B cell (primary cell): ENCODE measurements around the gene KLHL41. TPM values are rescaled to one million over a fixed set of nuclear protein-coding genes. Genes with fewer than 3 reads are reported as not detected.

Experiments used
- ATAC-seq: fragments of 200-7000 bp; cut with Tn5 transposase; one replicate; pipeline ENCODE4 v1.10.0; 2021; ENCODE audit warnings: low read depth, mild to moderate bottlenecking, moderate number of reproducible peaks, moderate library complexity
- CTCF ChIA-PET: fragments of 350-600 bp; sonication (Branson Sonifier 250); formaldehyde crosslinking; loops from one replicate; lab custom pipeline; 2021; ENCODE audit warnings: antibody characterized with exemption, inconsistent platforms; lab: Charles Lee
- POLR2A ChIA-PET: fragments of 350-600 bp; sonication (Branson Sonifier 250); formaldehyde crosslinking; loops from one replicate; lab custom pipeline; 2021; ENCODE audit warnings: antibody characterized with exemption; lab: Charles Lee
- DNase-seq: peaks from one replicate; pipeline ENCODE4 v3.0.0; 2013
- H2AFZ ChIP-seq: 2 replicates; pipeline ENCODE4 v1.6.1; 2012; ENCODE audit warnings: mild to moderate bottlenecking, low read depth, low read length; ENCODE audit not compliant: insufficient read depth, poor library complexity, severe bottlenecking
- H3K27ac ChIP-seq, 2 donors: 1 replicate in 1 of 2; 2 replicates in 1 of 2; pipeline ENCODE4 v1.5.1; 2012 to 2013; ENCODE audit warnings: low read length in 2 of 2, mild to moderate bottlenecking in 2 of 2, moderate library complexity in 1 of 2
- H3K27me3 ChIP-seq, 4 experiments: fragments of 200-600 bp in 1 of 4; sonication (generic) in 1 of 4; replicated peaks in 1 of 4; 1 replicate in 2 of 4; 2 replicates in 2 of 4; pipeline versions ENCODE4 v1.6.1 to v1.7.0; 2013 to 2016; ENCODE audit warnings: low read length in 3 of 4, mild to moderate bottlenecking in 2 of 4, mixed read lengths in 1 of 4, moderate library complexity in 1 of 4; ENCODE audit not compliant: insufficient read depth in 4 of 4, control insufficient read depth in 3 of 4; ENCODE audit errors: control extremely low read depth in 1 of 4
- H3K36me3 ChIP-seq, 2 experiments: replicated peaks in 1 of 2; 1 replicate in 1 of 2; 2 replicates in 1 of 2; pipeline versions ENCODE4 v1.6.1 to v1.7.1; 2013; ENCODE audit warnings: low read length in 1 of 2; ENCODE audit not compliant: insufficient read depth in 2 of 2, control insufficient read depth in 1 of 2; ENCODE audit errors: control extremely low read depth in 1 of 2, extremely low read depth in 1 of 2
- H3K4me1 ChIP-seq, 2 donors: fragments of 200-600 bp in 1 of 2; sonication (generic) in 1 of 2; 1 replicate in 1 of 2; 2 replicates in 1 of 2; pipeline versions ENCODE4 v1.5.1 to v1.6.1; 2013 to 2017; ENCODE audit warnings: low read length in 2 of 2; ENCODE audit not compliant: control insufficient read depth in 2 of 2, insufficient read depth in 2 of 2
- H3K4me2 ChIP-seq: replicated peaks from 2 replicates; pipeline ENCODE3; 2012; ENCODE audit warnings: mild to moderate bottlenecking, low read depth, low read length; ENCODE audit not compliant: poor library complexity, severe bottlenecking
- H3K4me3 ChIP-seq, 5 experiments: fragments of 200-600 bp in 1 of 5; sonication (generic) in 1 of 5; 1 replicate in 3 of 5; 2 replicates in 2 of 5; pipeline versions ENCODE4 v1.5.1 to v1.7.0; 2011 to 2016; ENCODE audit warnings: low read length in 4 of 5, mild to moderate bottlenecking in 4 of 5, low read depth in 2 of 5, control low read depth in 1 of 5, moderate library complexity in 1 of 5; ENCODE audit not compliant: insufficient read depth in 1 of 5; ENCODE audit errors: control extremely low read depth in 1 of 5, extremely low read depth in 1 of 5
- H3K79me2 ChIP-seq: fragments of 200-600 bp; sonication (generic); one replicate; pipeline ENCODE4 v1.6.0; 2016; ENCODE audit warnings: low read length; ENCODE audit not compliant: control insufficient read depth, insufficient read depth
- H3K9ac ChIP-seq: fragments of 200-600 bp; sonication (generic); 2 replicates; pipeline ENCODE4 v1.6.1; 2017; ENCODE audit warnings: mild to moderate bottlenecking, low read length, moderate library complexity
- H3K9me3 ChIP-seq, 3 donors: one replicate each; pipeline versions ENCODE4 v1.6.1 to v1.7.1; 2013; ENCODE audit warnings: low read length in 2 of 3; ENCODE audit not compliant: control insufficient read depth in 2 of 3, insufficient read depth in 1 of 3; ENCODE audit errors: control extremely low read depth in 1 of 3
- H4K20me1 ChIP-seq: 2 replicates; pipeline ENCODE4 v1.6.0; 2012; ENCODE audit warnings: mild to moderate bottlenecking, low read length; ENCODE audit not compliant: insufficient read depth, control insufficient read depth, poor library complexity, severe bottlenecking
- H3K27ac Mint-ChIP-seq: one replicate; pipeline ENCODE4 v1.8.0; 2021; ENCODE audit warnings: mixed read lengths
- H3K27me3 Mint-ChIP-seq: one replicate; pipeline ENCODE4 v1.8.0; 2021; ENCODE audit warnings: mixed read lengths
- H3K4me1 Mint-ChIP-seq: one replicate; pipeline ENCODE4 v1.8.0; 2021; ENCODE audit warnings: mixed read lengths
- H3K4me3 Mint-ChIP-seq: one replicate; pipeline ENCODE4 v1.8.0; 2021; ENCODE audit warnings: mixed read lengths
- H3K9me3 Mint-ChIP-seq: one replicate; pipeline ENCODE4 v1.8.0; 2022; ENCODE audit warnings: mixed read lengths; ENCODE audit not compliant: insufficient read depth
- EZH2 ChIP-seq: IDR thresholded peaks from 2 replicates; pipeline ENCODE4 v1.6.1; 2012; ENCODE audit warnings: borderline replicate concordance, low read depth, mild to moderate bottlenecking, moderate library complexity, low read length; ENCODE audit not compliant: insufficient read depth, poor library complexity, severe bottlenecking
- WGBS: methylation state at CpG from one replicate; pipeline ENCODE4 v1.1.5; 2013; ENCODE audit warnings: missing lambda C conversion rate; ENCODE audit not compliant: insufficient coverage; 5-methylcytosine and 5-hydroxymethylcytosine counted together
- intact Hi-C: fragments of 100-400 bp; cut with micrococcal nuclease; formaldehyde crosslinking; loops from one replicate; pipeline ENCODE4 v1.10.0; 2022
- polyA plus RNA-seq: library from polyadenylated mRNA; depleted of rRNA; stranded (reverse); fragments of >200 nt; gene quantifications from 2 replicates; pipeline ENCODE4 v1.2.3, GENCODE V29; 2012
- total RNA-seq, 2 donors: library from RNA; stranded (reverse); fragments of 120-200 nt in 1 of 2; gene quantifications; 1 replicate in 1 of 2; 2 replicates in 1 of 2; pipeline versions ENCODE4 v1.2.3 to v1.2.4, GENCODE V29; 2013 to 2022
- TF ChIP-seq, protein P1 (sequence below): fragments of 200-600 bp; IDR thresholded peaks from one replicate; pipeline ENCODE4 v1.8.0; 2022; ENCODE audit warnings: antibody characterized with exemption, mild to moderate bottlenecking

KLHL41 gene
- total and polyA plus RNA-seq, 2 donors (not counting 1 experiment from before 2014, with no cell fraction given) = 0.03 to 0.27 TPM

DNA sequence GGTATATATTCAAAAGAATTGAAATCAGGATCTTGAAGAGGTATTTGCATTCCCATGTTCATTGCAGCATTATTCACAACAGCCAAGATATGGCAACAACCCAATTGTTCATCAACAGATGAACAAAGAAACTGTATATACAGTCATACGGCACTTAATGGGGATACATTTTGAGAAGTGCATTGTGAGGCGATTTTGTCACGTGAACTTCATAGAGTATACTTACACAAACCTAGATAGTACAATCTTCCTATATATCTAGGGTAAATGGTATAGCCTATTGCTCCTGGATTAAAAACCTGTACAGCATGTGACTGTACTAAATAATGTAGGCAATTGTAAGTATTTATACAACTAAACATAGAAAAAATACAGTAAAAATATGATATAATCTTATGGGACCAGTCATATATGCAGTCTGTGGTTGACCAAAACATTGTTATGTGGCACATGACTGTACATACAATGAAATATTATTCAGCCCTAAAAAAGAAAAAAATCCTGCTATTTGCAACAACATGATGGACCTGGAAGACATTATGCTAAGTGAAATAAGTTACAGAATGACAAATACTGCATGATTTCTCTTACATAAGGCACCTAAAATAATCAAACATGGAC lies 39.4 kb upstream of the KLHL41 start:
- H3K9me3 ChIP-seq = no peaks in the 10 kb centered on the region
- H3K4me3 Mint-ChIP-seq = no peak overlapping the region
- no peak overlapping the region for H3K4me2 ChIP-seq
- WGBS = no CpG with 5 or more reads among the region's 3 CpGs
- DNase-seq (no peak), ATAC-seq (no peak)
- POLR2A ChIA-PET = no interaction called here
- no peaks in the 10 kb centered on the region for H3K79me2 ChIP-seq
- no peak overlapping the region for H2AFZ ChIP-seq
- H3K27me3 Mint-ChIP-seq = no peaks in the 10 kb centered on the region
- no peak overlapping the region for H3K4me3 ChIP-seq
- no peaks in the 10 kb centered on the region for H3K9me3 Mint-ChIP-seq
- H3K27ac Mint-ChIP-seq = no peak overlapping the region
- TF ChIP-seq, protein P1, sequence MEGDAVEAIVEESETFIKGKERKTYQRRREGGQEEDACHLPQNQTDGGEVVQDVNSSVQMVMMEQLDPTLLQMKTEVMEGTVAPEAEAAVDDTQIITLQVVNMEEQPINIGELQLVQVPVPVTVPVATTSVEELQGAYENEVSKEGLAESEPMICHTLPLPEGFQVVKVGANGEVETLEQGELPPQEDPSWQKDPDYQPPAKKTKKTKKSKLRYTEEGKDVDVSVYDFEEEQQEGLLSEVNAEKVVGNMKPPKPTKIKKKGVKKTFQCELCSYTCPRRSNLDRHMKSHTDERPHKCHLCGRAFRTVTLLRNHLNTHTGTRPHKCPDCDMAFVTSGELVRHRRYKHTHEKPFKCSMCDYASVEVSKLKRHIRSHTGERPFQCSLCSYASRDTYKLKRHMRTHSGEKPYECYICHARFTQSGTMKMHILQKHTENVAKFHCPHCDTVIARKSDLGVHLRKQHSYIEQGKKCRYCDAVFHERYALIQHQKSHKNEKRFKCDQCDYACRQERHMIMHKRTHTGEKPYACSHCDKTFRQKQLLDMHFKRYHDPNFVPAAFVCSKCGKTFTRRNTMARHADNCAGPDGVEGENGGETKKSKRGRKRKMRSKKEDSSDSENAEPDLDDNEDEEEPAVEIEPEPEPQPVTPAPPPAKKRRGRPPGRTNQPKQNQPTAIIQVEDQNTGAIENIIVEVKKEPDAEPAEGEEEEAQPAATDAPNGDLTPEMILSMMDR = no peak
- TF ChIP-seq EZH2 = no peak
- H4K20me1 ChIP-seq = no peaks in the 10 kb centered on the region
- no peaks in the 10 kb centered on the region for H3K27me3 ChIP-seq
- CTCF ChIA-PET = no interaction called here
- H3K27ac ChIP-seq = no peak overlapping the region
- no peaks in the 10 kb centered on the region for H3K4me1 ChIP-seq
- no peaks in the 10 kb centered on the region for H3K4me1 Mint-ChIP-seq
- no peak overlapping the region for H3K9ac ChIP-seq
- intact Hi-C loops = no loop called here
- no peaks in the 10 kb centered on the region for H3K36me3 ChIP-seq

DNA sequence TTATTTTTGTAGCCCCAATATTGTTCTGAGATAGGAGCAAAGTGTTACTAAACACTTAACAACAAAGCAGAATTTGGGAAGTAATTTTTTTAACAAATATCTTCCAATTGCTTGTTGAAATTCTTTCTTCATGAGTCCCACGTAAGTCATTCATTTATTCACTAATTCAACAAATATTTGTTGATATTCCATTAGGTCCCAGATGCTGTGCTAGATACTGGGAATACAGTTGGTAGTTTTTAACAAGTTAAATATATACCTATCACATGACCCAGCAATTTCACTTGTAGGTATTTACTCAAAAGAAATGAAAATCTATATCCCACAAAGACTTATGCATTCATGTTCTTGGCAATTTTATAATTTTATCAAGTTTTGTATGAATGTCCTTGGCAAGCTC lies 37.3 kb upstream of the KLHL41 start:
- H4K20me1 ChIP-seq = no peaks in the 10 kb centered on the region
- intact Hi-C loops = no loop called here
- WGBS = no CpG with 5 or more reads among the region's 1 CpG
- H3K9me3 ChIP-seq = no peaks in the 10 kb centered on the region
- H3K4me3 ChIP-seq = no peak overlapping the region
- no peak overlapping the region for H2AFZ ChIP-seq
- Mint-ChIP-seq H3K9me3 (no peaks in the 10 kb centered on the region), H3K4me1 (no peaks in the 10 kb centered on the region), H3K27ac (no peak overlapping the region), H3K4me3 (no peak overlapping the region), H3K27me3 (no peaks in the 10 kb centered on the region)
- no peak overlapping the region for H3K4me2 ChIP-seq
- ChIA-PET POLR2A (no interaction called here), CTCF (no interaction called here)
- H3K4me1 ChIP-seq = no peaks in the 10 kb centered on the region
- H3K36me3 ChIP-seq = no peaks in the 10 kb centered on the region
- no peak for DNase-seq
- TF ChIP-seq, protein P1 = no peak
- H3K79me2 ChIP-seq = no peaks in the 10 kb centered on the region
- no peak overlapping the region for H3K27ac ChIP-seq
- no peak for ATAC-seq
- H3K9ac ChIP-seq = no peak overlapping the region
- H3K27me3 ChIP-seq = no peaks in the 10 kb centered on the region
